GM12873 (cell line): ENCODE measurements around the gene CSNK1G3.

Source experiments
- TF ChIP-seq, protein P1 (sequence below): IDR thresholded peaks from 2 replicates; pipeline ENCODE4 v1.5.1; 2012; ENCODE audit warnings: low read depth, mild to moderate bottlenecking, moderate library complexity, low read length, control low read depth; ENCODE audit not compliant: insufficient read depth; ENCODE audit errors: missing control alignments

The CSNK1G3 gene

DNA sequence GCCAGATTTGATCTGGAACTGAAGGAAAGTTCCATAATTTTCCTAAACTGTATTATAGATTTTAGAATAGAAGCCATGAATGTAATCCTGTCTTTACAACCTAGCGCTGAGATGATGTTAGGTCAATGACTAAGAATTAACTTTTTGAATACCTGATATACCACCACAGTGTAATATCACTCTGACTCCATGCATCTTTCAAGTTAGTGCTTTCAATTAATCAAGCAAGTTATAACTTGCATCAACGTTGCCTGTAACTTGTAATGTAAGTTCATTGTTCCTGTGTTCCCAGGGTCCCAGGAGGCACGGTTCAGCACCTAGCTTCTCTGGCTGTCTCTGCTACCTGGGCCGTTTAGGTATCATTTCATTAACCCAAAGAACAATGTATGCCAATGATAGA, 139.3 kb downstream of the CSNK1G3 start:
- TF ChIP-seq, protein P1, sequence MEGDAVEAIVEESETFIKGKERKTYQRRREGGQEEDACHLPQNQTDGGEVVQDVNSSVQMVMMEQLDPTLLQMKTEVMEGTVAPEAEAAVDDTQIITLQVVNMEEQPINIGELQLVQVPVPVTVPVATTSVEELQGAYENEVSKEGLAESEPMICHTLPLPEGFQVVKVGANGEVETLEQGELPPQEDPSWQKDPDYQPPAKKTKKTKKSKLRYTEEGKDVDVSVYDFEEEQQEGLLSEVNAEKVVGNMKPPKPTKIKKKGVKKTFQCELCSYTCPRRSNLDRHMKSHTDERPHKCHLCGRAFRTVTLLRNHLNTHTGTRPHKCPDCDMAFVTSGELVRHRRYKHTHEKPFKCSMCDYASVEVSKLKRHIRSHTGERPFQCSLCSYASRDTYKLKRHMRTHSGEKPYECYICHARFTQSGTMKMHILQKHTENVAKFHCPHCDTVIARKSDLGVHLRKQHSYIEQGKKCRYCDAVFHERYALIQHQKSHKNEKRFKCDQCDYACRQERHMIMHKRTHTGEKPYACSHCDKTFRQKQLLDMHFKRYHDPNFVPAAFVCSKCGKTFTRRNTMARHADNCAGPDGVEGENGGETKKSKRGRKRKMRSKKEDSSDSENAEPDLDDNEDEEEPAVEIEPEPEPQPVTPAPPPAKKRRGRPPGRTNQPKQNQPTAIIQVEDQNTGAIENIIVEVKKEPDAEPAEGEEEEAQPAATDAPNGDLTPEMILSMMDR: no peak

DNA sequence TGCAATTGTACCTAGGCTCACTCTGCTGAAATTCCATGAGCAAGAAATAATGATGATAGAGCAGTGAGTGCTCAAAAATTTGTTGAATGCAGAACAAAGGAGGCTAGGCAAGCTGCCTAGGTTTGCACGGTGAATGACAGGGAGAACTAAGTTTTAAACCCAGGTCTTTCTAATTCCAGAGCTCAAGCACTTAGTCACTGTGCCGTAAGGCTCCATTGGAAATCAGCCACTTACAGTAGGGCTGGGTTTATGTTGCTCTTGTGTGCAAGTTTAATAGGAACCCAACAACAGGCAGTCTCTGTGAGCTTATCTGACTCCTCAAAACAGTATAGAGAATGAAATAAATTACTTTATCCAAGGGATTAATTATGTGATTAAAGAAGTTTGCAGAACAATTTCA, 147.0 kb downstream of the CSNK1G3 start:
- TF ChIP-seq, protein P1: no peak

DNA sequence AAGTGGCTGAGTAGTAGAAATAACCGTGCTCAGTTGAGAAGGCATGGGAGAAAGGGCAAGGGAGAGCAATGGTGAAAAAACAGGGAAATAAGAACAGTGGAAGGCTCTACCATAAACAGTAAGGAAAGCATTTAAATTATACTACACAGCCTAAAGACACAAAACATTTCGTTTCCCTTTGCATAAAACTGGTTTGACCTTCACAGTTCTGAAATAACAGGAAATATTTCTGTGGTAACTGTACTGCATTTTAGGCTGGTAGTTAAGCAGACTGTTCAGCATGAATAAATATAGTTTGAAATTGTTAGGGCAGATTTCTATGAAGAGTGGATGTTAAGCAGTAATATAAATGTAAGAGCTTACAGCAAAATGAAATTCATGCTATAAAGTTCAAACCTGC, 147.5 kb downstream of the CSNK1G3 start:
- TF ChIP-seq, protein P1: no peak

DNA sequence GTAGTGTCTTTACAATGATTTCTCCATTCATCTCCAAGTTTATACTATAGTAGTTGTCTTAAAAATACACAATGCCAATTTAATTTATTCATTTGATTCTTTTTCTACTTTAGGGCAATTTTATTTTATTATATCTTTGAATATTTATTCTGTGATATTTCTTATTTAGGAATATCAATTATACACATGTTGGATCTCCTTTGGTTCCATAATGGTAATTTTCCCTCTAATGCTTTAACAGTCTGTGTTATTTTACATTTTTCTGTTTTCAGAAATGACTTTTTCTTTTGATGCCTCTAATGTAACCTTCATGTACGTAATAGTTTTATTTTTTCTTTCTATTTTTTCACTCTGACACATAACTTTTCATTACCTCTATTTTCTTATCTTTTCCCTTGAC, 153.0 kb downstream of the CSNK1G3 start:
- TF ChIP-seq, protein P1: no peak

DNA sequence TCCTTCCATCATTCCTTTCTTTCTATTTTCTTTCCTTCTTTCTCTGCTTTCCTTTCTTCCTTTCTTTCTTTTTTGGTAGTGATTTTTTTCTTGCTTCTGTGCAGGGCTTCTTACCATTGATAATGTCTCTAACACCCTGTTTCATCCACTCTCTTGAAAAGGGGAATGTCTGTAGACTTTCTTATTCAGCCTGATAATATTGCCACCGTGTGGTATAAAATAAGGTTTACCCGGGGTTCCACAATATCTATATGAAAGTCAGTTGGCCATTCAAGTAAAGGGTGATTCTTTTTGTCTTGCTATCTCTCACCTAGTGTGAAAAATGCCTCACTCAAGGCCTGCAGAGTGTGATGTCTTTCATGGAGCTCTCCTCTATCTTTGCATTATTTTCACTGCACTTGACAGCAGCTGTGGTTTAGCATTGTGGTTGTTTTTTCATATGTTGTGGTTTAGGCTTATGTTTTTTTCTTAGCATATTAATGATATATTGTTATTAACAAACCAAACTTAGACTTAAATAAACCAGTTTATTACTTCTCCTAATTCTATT, 153.9 kb downstream of the CSNK1G3 start:
- TF ChIP-seq, protein P1: no peak
